GM23338 (cell line): ENCODE results near the gene RTN4IP1. TPM values are rescaled to one million over a fixed set of nuclear protein-coding genes. Genes with fewer than 3 reads are reported as not detected.

Experiments
- ATAC-seq: fragments of 200-7000 bp; cut with Tn5 transposase; 3 replicates; pipeline ENCODE4 v1.9.1; 2020
- DNase-seq: peaks from one replicate; pipeline ENCODE4 v3.0.0-alpha.2; 2015; ENCODE audit warnings: low spot score
- H2AFZ ChIP-seq: fragments of 200-600 bp; sonication (generic); 2 replicates; pipeline ENCODE4 v1.8.0; 2016; ENCODE audit warnings: antibody characterized with exemption, mild to moderate bottlenecking, moderate library complexity
- H3F3A ChIP-seq: fragments of 200-600 bp; sonication (generic); replicated peaks from 2 replicates; pipeline ENCODE4 v1.8.0; 2017; ENCODE audit warnings: antibody characterized with exemption, mixed run types, low read depth
- H3K27ac ChIP-seq: fragments of 200-600 bp; sonication (generic); 2 replicates; pipeline ENCODE4 v1.6.1; 2016; ENCODE audit warnings: low read depth
- H3K27me3 ChIP-seq: fragments of 200-600 bp; sonication (generic); 2 replicates; pipeline ENCODE4 v1.8.0; 2016; ENCODE audit warnings: mild to moderate bottlenecking, mixed run types, moderate library complexity; ENCODE audit not compliant: insufficient read depth
- H3K36me3 ChIP-seq: fragments of 200-600 bp; sonication (generic); 2 replicates; pipeline ENCODE4 v1.8.0; 2016; ENCODE audit warnings: mild to moderate bottlenecking; ENCODE audit not compliant: insufficient read depth
- H3K4me1 ChIP-seq: fragments of 200-600 bp; sonication (generic); 2 replicates; pipeline ENCODE4 v1.8.0; 2016; ENCODE audit warnings: mild to moderate bottlenecking, moderate library complexity; ENCODE audit not compliant: insufficient read depth
- H3K4me2 ChIP-seq: fragments of 200-600 bp; sonication (generic); 2 replicates; pipeline ENCODE4 v1.7.1; 2017; ENCODE audit warnings: mixed run types
- H3K4me3 ChIP-seq: fragments of 200-600 bp; sonication (generic); 2 replicates; pipeline ENCODE4 v1.6.1; 2016; ENCODE audit warnings: mixed run types
- H3K79me2 ChIP-seq: fragments of 200-600 bp; sonication (generic); replicated peaks from 2 replicates; pipeline ENCODE4 v1.8.0; 2017; ENCODE audit warnings: mild to moderate bottlenecking; ENCODE audit not compliant: insufficient read depth
- H3K9me2 ChIP-seq: fragments of 200-600 bp; sonication (generic); 2 replicates; pipeline ENCODE4 v1.8.0; 2017; ENCODE audit not compliant: insufficient read depth
- H4K20me1 ChIP-seq: fragments of 200-600 bp; sonication (generic); replicated peaks from 2 replicates; pipeline ENCODE4 v1.8.0; 2017; ENCODE audit warnings: mild to moderate bottlenecking; ENCODE audit not compliant: insufficient read depth
- H3K27ac Mint-ChIP-seq: 2 replicates; pipeline ENCODE4 v1.8.0; 2020; ENCODE audit warnings: inconsistent platforms, mild to moderate bottlenecking, moderate library complexity, mixed read lengths
- H3K27me3 Mint-ChIP-seq: 3 replicates; pipeline ENCODE4 v1.8.0; 2022; ENCODE audit warnings: low read depth, mild to moderate bottlenecking, moderate library complexity, mixed read lengths, inconsistent platforms; ENCODE audit not compliant: insufficient read depth, poor library complexity
- H3K36me3 Mint-ChIP-seq: 3 replicates; pipeline ENCODE4 v1.8.0; 2021; ENCODE audit warnings: low read depth, mild to moderate bottlenecking, inconsistent platforms, moderate library complexity, mixed read lengths
- H3K4me1 Mint-ChIP-seq: 3 replicates; pipeline ENCODE4 v1.8.0; 2020; ENCODE audit warnings: mild to moderate bottlenecking, inconsistent platforms, mixed read lengths
- H3K4me3 Mint-ChIP-seq: 3 replicates; pipeline ENCODE4 v1.8.0; 2021; ENCODE audit warnings: moderate library complexity, mild to moderate bottlenecking, inconsistent platforms, mixed read lengths
- H3K9me3 Mint-ChIP-seq: 3 replicates; pipeline ENCODE4 v1.8.0; 2020; ENCODE audit warnings: moderate library complexity, mild to moderate bottlenecking, inconsistent platforms, mixed read lengths
- CREB1 ChIP-seq: fragments of 250-450 bp; sonication (Bioruptor Pico); IDR thresholded peaks from 2 replicates; pipeline ENCODE4 v1.5.0; 2020; ENCODE audit warnings: low read depth, mild to moderate bottlenecking, moderate library complexity
- ETS1 ChIP-seq: IDR thresholded peaks from 2 replicates; pipeline ENCODE4 v1.6.1; 2016; ENCODE audit warnings: antibody characterized with exemption
- EZH2 ChIP-seq: fragments of 200-600 bp; sonication (generic); IDR thresholded peaks from one replicate; pipeline ENCODE4 v1.8.0; 2017; ENCODE audit warnings: antibody characterized with exemption, mild to moderate bottlenecking, low read depth; ENCODE audit not compliant: unreplicated experiment
- EZH2phosphoT487 ChIP-seq: fragments of 200-600 bp; sonication (generic); IDR thresholded peaks from one replicate; pipeline ENCODE4 v1.8.1; 2018; ENCODE audit warnings: antibody characterized with exemption; ENCODE audit not compliant: unreplicated experiment
- JUNB ChIP-seq: IDR thresholded peaks from one replicate; pipeline ENCODE4 v1.6.1; 2016; ENCODE audit warnings: antibody characterized with exemption; ENCODE audit not compliant: unreplicated experiment
- NANOG ChIP-seq: IDR thresholded peaks from 2 replicates; pipeline ENCODE4 v1.6.1; 2016; ENCODE audit warnings: antibody characterized with exemption, borderline replicate concordance
- POLR2AphosphoS5 ChIP-seq: IDR thresholded peaks from 2 replicates; pipeline ENCODE4 v1.6.1; 2016; ENCODE audit warnings: antibody characterized with exemption, low read depth
- REST ChIP-seq: IDR thresholded peaks from one replicate; pipeline ENCODE4 v1.6.1; 2018; ENCODE audit warnings: antibody characterized with exemption; ENCODE audit not compliant: unreplicated experiment
- STAT1 ChIP-seq: IDR thresholded peaks from one replicate; pipeline ENCODE4 v1.6.1; 2016; ENCODE audit warnings: antibody characterized with exemption; ENCODE audit not compliant: unreplicated experiment
- ZNF114 ChIP-seq: fragments of 250-450 bp; sonication (Bioruptor Pico); IDR thresholded peaks from 2 replicates; pipeline ENCODE4 v1.5.0; 2020; ENCODE audit warnings: mild to moderate bottlenecking, moderate library complexity
- ZNF331 ChIP-seq: fragments of 250-450 bp; sonication (Bioruptor Pico); IDR thresholded peaks from 2 replicates; pipeline ENCODE4 v1.5.0; 2020; ENCODE audit warnings: low read depth, mild to moderate bottlenecking, moderate library complexity
- ZNF462 ChIP-seq: fragments of 250-450 bp; sonication (Bioruptor Pico); IDR thresholded peaks from 2 replicates; pipeline ENCODE4 v1.5.0; 2020; ENCODE audit warnings: mild to moderate bottlenecking, moderate library complexity
- polyA plus RNA-seq: library from polyadenylated mRNA; unstranded; fragments of >200 nt; fragmentation: Nextera tagmentation; extraction: Ambion mirVana; gene quantifications from 2 replicates; pipeline ENCODE4 v1.2.1, GENCODE V29; 2016
- total RNA-seq: library from RNA; depleted of rRNA; stranded (reverse); fragments of >200 nt; shearing (Covaris generic); gene quantifications from 2 replicates; pipeline ENCODE4 v1.2.3, GENCODE V29; 2014
- TF ChIP-seq, protein P1 (sequence below), 2 experiments: fragments of 200-600 bp in 1 of 2; sonication (generic) in 1 of 2; conservative IDR thresholded peaks; 2 replicates each; pipeline versions ENCODE4 v1.5.1 to v1.6.1; 2016 to 2017; ENCODE audit warnings: antibody characterized with exemption in 2 of 2, low read depth in 2 of 2, mild to moderate bottlenecking in 2 of 2, moderate library complexity in 1 of 2

Gene RTN4IP1
- total and polyA plus RNA-seq, 2 experiments from 2014 or later = 14.5 to 17.5 TPM

DNA sequence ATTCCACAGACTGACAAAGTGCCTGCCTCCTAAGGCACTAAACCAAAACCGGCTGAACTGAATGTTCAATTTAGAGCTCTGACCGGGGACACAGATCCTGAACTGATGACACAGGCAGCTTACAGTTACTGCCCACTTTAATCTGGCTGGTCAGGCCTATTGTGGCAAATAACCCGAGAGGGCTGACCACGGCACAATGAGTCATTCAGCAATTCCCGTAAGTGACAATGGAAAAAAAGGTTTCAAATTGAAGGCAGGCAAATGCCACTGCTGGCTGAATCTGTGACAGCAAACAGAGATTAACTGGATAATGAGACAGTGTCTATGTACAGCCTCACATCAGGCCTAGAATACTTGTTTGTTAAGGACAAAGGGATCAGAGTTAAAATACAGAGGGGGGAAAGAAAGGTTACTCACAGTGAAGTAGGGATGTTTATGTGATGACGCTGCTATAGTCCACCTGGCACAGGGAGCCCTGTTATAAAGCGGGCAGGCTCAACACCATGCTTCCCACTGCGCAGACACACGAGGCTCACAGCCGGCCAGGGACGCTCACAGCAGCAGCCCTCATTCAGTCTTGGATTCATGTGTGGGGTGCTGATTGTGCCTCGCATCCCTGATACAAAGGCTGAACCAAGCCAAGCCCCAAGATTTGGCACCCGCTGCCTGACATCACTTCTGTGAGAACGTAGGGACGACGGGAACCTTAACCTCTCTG is 54.4 kb downstream of the RTN4IP1 start:
- peaks cover 12% of the 10 kb centered on the region for H3K36me3 Mint-ChIP-seq
- H3K27ac Mint-ChIP-seq = no peak overlapping the region
- no peak overlapping the region for H2AFZ ChIP-seq
- no peaks in the 10 kb centered on the region; the same call in 1 of the 2 replicates for H3F3A ChIP-seq
- TF ChIP-seq, protein P1, sequence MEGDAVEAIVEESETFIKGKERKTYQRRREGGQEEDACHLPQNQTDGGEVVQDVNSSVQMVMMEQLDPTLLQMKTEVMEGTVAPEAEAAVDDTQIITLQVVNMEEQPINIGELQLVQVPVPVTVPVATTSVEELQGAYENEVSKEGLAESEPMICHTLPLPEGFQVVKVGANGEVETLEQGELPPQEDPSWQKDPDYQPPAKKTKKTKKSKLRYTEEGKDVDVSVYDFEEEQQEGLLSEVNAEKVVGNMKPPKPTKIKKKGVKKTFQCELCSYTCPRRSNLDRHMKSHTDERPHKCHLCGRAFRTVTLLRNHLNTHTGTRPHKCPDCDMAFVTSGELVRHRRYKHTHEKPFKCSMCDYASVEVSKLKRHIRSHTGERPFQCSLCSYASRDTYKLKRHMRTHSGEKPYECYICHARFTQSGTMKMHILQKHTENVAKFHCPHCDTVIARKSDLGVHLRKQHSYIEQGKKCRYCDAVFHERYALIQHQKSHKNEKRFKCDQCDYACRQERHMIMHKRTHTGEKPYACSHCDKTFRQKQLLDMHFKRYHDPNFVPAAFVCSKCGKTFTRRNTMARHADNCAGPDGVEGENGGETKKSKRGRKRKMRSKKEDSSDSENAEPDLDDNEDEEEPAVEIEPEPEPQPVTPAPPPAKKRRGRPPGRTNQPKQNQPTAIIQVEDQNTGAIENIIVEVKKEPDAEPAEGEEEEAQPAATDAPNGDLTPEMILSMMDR (conservative IDR thresholded peaks at IDR 0.05; ENCODE audit: low read depth in 2 of 2) = no peak
- no peak for TF ChIP-seq EZH2phosphoT487
- no peak for TF ChIP-seq REST
- TF ChIP-seq ZNF331 (CRISPR knock-in tag) = no peak
- TF ChIP-seq STAT1 = no peak
- TF ChIP-seq NANOG = no peak
- no peak for TF ChIP-seq CREB1 (CRISPR knock-in tag)
- no peak for TF ChIP-seq POLR2AphosphoS5
- no peak for TF ChIP-seq ZNF114 (CRISPR knock-in tag)
- no peak for TF ChIP-seq EZH2
- no peak for TF ChIP-seq ZNF462 (CRISPR knock-in tag)
- no peak for TF ChIP-seq ETS1
- no peak for TF ChIP-seq JUNB
- H3K9me3 Mint-ChIP-seq = no peaks in the 10 kb centered on the region
- DNase-seq (no peak), ATAC-seq (peak; percentile 26; the same call in 2 of the 3 replicates)
- H3K4me1 Mint-ChIP-seq = peaks cover 7% of the 10 kb centered on the region; the same call in 1 of the 3 replicates
- no peaks in the 10 kb centered on the region for H3K79me2 ChIP-seq
- H3K9me2 ChIP-seq = no peaks in the 10 kb centered on the region
- H3K27me3 Mint-ChIP-seq = no peaks in the 10 kb centered on the region
- H3K4me2 ChIP-seq = no peak overlapping the region
- H3K4me3 Mint-ChIP-seq = no peak overlapping the region
- H3K4me3 ChIP-seq = no peak overlapping the region
- no peaks in the 10 kb centered on the region; the same call in 1 of the 2 replicates for H4K20me1 ChIP-seq
- H3K27ac ChIP-seq = no peak overlapping the region
- no peaks in the 10 kb centered on the region for H3K27me3 ChIP-seq
- H3K36me3 ChIP-seq = peaks cover 5% of the 10 kb centered on the region; the same call in 1 of the 2 replicates
- H3K4me1 ChIP-seq = no peaks in the 10 kb centered on the region
